ENCODE results near the gene IGF2BP1.

- TF ChIP-seq CTCF (IDR thresholded peaks at IDR 0.05; ENCODE audit: low read depth, low read length) (no peak), EZH2phosphoT487 (IDR thresholded peaks at IDR 0.05; ENCODE audit: low read depth) (no peak)
These were observed 81.1 kb downstream of the IGF2BP1 start for GRCh38 chr17:49078248-49078647.
